HCT116 (cell line): Measurements from ENCODE around the gene PICALM. TPM values are rescaled to one million over a fixed set of nuclear protein-coding genes. Genes with fewer than 3 reads are reported as not detected.

ENCODE experiments used
- ATAC-seq: fragments of 200-7000 bp; cut with Tn5 transposase; 2 replicates; pipeline ENCODE4 v1.9.1; 2020; ENCODE audit warnings: mild to moderate bottlenecking, moderate library complexity
- BruUV-seq: library from RNA; stranded (reverse); fragments of 400-500 nt; replicated peaks from 2 replicates; lab custom pipeline; 2021; lab: Mats Ljungman, UMichigan
- CTCF ChIA-PET: fragments of 300-600 bp; sonication (Branson Sonifier 250); formaldehyde crosslinking; loops from one replicate; lab custom pipeline; 2021; ENCODE audit warnings: antibody characterized with exemption; lab: Charles Lee
- POLR2A ChIA-PET: fragments of 300-600, 350-600 bp; sonication (Branson Sonifier 250); formaldehyde crosslinking; loops from one replicate; lab custom pipeline; 2021; ENCODE audit warnings: antibody characterized with exemption; lab: Charles Lee
- RAD21 ChIA-PET, 2 experiments: fragments of 300-600 bp; sonication (Branson Sonifier 250); formaldehyde crosslinking; loops; one replicate each; lab custom pipeline; 2023; ENCODE audit warnings: low total read pairs in 2 of 2; ENCODE audit not compliant: uncharacterized antibody in 2 of 2, unreplicated experiment in 2 of 2, low non-redundant PET in 1 of 2; lab: Charles Lee
- DNase-seq: peaks from one replicate; pipeline ENCODE4 v3.0.0-alpha.2; 2010; ENCODE audit warnings: low read depth, low spot score
- H2AFZ ChIP-seq: fragments of 200-600 bp; shearing (Covaris generic), sonication (generic); 2 replicates; pipeline ENCODE4 v1.6.1; 2017; ENCODE audit warnings: low read depth, mixed run types, mixed read lengths, antibody characterized with exemption, low read length; ENCODE audit not compliant: poor library complexity, severe bottlenecking
- H3K27ac ChIP-seq: 2 replicates; pipeline ENCODE4 v1.5.1; 2012; ENCODE audit warnings: low read depth, low read length
- H3K27me3 ChIP-seq: fragments of 200-600 bp; sonication (generic); 2 replicates; pipeline ENCODE4 v1.6.1; 2016; ENCODE audit warnings: mixed run types, low read length, mixed read lengths; ENCODE audit not compliant: insufficient read depth
- H3K36me3 ChIP-seq, 2 experiments: fragments of 200-500 bp in 1 of 2; fragments of 200-600 bp in 1 of 2; sonication (Bioruptor generic) in 1 of 2; sonication (generic) in 1 of 2; 2 replicates each; pipeline versions ENCODE4 v1.5.1 to v1.6.1; 2014 to 2016; ENCODE audit warnings: low read length in 2 of 2, inconsistent platforms in 1 of 2, mixed read lengths in 1 of 2, mixed run types in 1 of 2; ENCODE audit not compliant: insufficient read depth in 2 of 2, control insufficient read depth in 1 of 2
- H3K4me1 ChIP-seq, 2 experiments: fragments of 200-600 bp in 1 of 2; sonication (generic) in 1 of 2; 2 replicates each; pipeline versions ENCODE4 v1.5.1 to v1.6.1; 2012 to 2017; ENCODE audit warnings: low read length in 2 of 2, inconsistent platforms in 1 of 2, mild to moderate bottlenecking in 1 of 2, mixed read lengths in 1 of 2, mixed run types in 1 of 2, moderate library complexity in 1 of 2; ENCODE audit not compliant: insufficient read depth in 2 of 2, control insufficient read depth in 1 of 2
- H3K4me2 ChIP-seq: fragments of 200-600 bp; sonication (generic); 2 replicates; pipeline ENCODE4 v1.6.1; 2017; ENCODE audit warnings: mixed run types, low read length, mixed read lengths
- H3K4me3 ChIP-seq, 2 experiments: fragments of 200-600 bp in 1 of 2; sonication (generic) in 1 of 2; replicated peaks in 1 of 2; 2 replicates each; pipeline ENCODE4 v1.5.1; 2011 to 2016; ENCODE audit warnings: low read length in 2 of 2, control low read depth in 1 of 2, low read depth in 1 of 2, mild to moderate bottlenecking in 1 of 2, mixed read lengths in 1 of 2, mixed run types in 1 of 2
- H3K79me2 ChIP-seq: fragments of 200-600 bp; sonication (generic); 2 replicates; pipeline ENCODE4 v1.6.1; 2017; ENCODE audit warnings: mild to moderate bottlenecking, mixed run types, low read length, moderate library complexity, mixed read lengths; ENCODE audit not compliant: insufficient read depth
- H3K9ac ChIP-seq: fragments of 200-600 bp; sonication (generic); 2 replicates; pipeline ENCODE4 v1.6.1; 2016; ENCODE audit warnings: low read length, mixed read lengths
- H3K9me2 ChIP-seq: fragments of 200-600 bp; sonication (generic), shearing (Covaris generic); 2 replicates; pipeline ENCODE4 v1.6.1; 2017; ENCODE audit warnings: mixed run types, mild to moderate bottlenecking, moderate library complexity; ENCODE audit not compliant: insufficient read depth
- H3K9me3 ChIP-seq, 2 experiments: fragments of 200-500 bp in 1 of 2; fragments of 200-600 bp in 1 of 2; sonication (Bioruptor generic) in 1 of 2; sonication (generic) in 1 of 2; 2 replicates each; pipeline ENCODE4 v1.6.1; 2014 to 2017; ENCODE audit warnings: low read length in 2 of 2, mixed read lengths in 2 of 2, inconsistent platforms in 1 of 2, low read depth in 1 of 2, mild to moderate bottlenecking in 1 of 2, mixed run types in 1 of 2, moderate library complexity in 1 of 2; ENCODE audit not compliant: control insufficient read depth in 1 of 2, insufficient read depth in 1 of 2
- H4K20me1 ChIP-seq: fragments of 200-600 bp; sonication (generic), shearing (Covaris generic); 2 replicates; pipeline ENCODE4 v1.6.1; 2017; ENCODE audit warnings: mixed run types, mild to moderate bottlenecking, moderate library complexity; ENCODE audit not compliant: insufficient read depth
- ATF3 ChIP-seq: IDR thresholded peaks from 2 replicates; pipeline ENCODE4 v1.6.1; 2012
- CBX3 ChIP-seq: IDR thresholded peaks from 2 replicates; pipeline ENCODE4 v1.6.1; 2012; ENCODE audit warnings: low read depth
- CEBPB ChIP-seq: IDR thresholded peaks from 2 replicates; pipeline ENCODE4 v1.6.1; 2012; ENCODE audit warnings: low read depth
- CTCF ChIP-seq, 3 experiments: fragments of 200-600 bp in 1 of 3; sonication (generic) in 1 of 3; IDR thresholded peaks in 2 of 3; conservative IDR thresholded peaks in 1 of 3; 2 replicates each; pipeline ENCODE4 v1.5.1; 2012 to 2017; ENCODE audit warnings: low read depth in 2 of 3, low read length in 2 of 3, antibody characterized with exemption in 1 of 3, borderline replicate concordance in 1 of 3, control low read depth in 1 of 3, mild to moderate bottlenecking in 1 of 3, mixed read lengths in 1 of 3, mixed run types in 1 of 3, moderate library complexity in 1 of 3; ENCODE audit not compliant: insufficient read depth in 1 of 3
- EGR1 ChIP-seq: IDR thresholded peaks from 2 replicates; pipeline ENCODE4 v1.6.1; 2012; ENCODE audit warnings: low read depth
- ELF1 ChIP-seq: IDR thresholded peaks from 2 replicates; pipeline ENCODE4 v1.6.1; 2012; ENCODE audit warnings: low read depth, borderline replicate concordance
- EZH2phosphoT487 ChIP-seq: fragments of 200-600 bp; IDR thresholded peaks from 2 replicates; pipeline ENCODE4 v1.6.1; 2018; ENCODE audit warnings: antibody characterized with exemption, borderline replicate concordance
- JUND ChIP-seq: IDR thresholded peaks from 2 replicates; pipeline ENCODE4 v1.6.1; 2012
- MAX ChIP-seq: IDR thresholded peaks from 2 replicates; pipeline ENCODE4 v1.6.1; 2012
- RAD21 ChIP-seq: IDR thresholded peaks from 2 replicates; pipeline ENCODE4 v1.6.1; 2012; ENCODE audit warnings: low read depth, mild to moderate bottlenecking
- REST ChIP-seq: IDR thresholded peaks from 2 replicates; pipeline ENCODE4 v1.6.1; 2012; ENCODE audit warnings: low read depth
- SIN3A ChIP-seq: IDR thresholded peaks from 2 replicates; pipeline ENCODE4 v1.6.1; 2012; ENCODE audit warnings: low read depth
- SP1 ChIP-seq: IDR thresholded peaks from 2 replicates; pipeline ENCODE4 v1.6.1; 2012; ENCODE audit warnings: low read depth
- TCF7L2 ChIP-seq: IDR thresholded peaks from 2 replicates; pipeline ENCODE4 v1.7.0; 2011; ENCODE audit warnings: borderline replicate concordance, inconsistent platforms; ENCODE audit not compliant: insufficient read depth, insufficient read length; ENCODE audit errors: extremely low read depth
- YY1 ChIP-seq: IDR thresholded peaks from 2 replicates; pipeline ENCODE4 v1.6.1; 2011; ENCODE audit warnings: low read length, low read depth, moderate library complexity, mild to moderate bottlenecking; ENCODE audit not compliant: insufficient replicate concordance; ENCODE audit errors: extremely low read depth
- ZBTB33 ChIP-seq: IDR thresholded peaks from 2 replicates; pipeline ENCODE4 v1.6.1; 2011; ENCODE audit warnings: mild to moderate bottlenecking, low read length, moderate library complexity; ENCODE audit not compliant: insufficient replicate concordance; ENCODE audit errors: extremely low read depth
- intact Hi-C: fragments of 100-400 bp; cut with micrococcal nuclease; formaldehyde crosslinking; loops from 2 replicates; pipeline ENCODE4 v1.10.0; 2022
- total RNA-seq: library from RNA; stranded (reverse); gene quantifications from one replicate; pipeline ENCODE4 v1.2.1, GENCODE V29; 2021; ENCODE audit not compliant: unreplicated experiment

Gene PICALM
- total RNA-seq, 1 experiment from 2014 or later, result 90.6 TPM

GRCh38 chr11:86058360-86058759, 10.5 kb downstream of the PICALM start:
- RAD21 ChIA-PET, result no interaction called here
- BruUV-seq, result no TSS peak
- no peak overlapping the region for H3K4me3 ChIP-seq
- H3K27ac ChIP-seq, result no peak overlapping the region
- no peak for ATAC-seq
- H3K36me3 ChIP-seq, result no peaks in the 10 kb centered on the region
- no peak overlapping the region for H2AFZ ChIP-seq
- H3K4me2 ChIP-seq, result no peak overlapping the region
- no peaks in the 10 kb centered on the region for H3K4me1 ChIP-seq
- H3K79me2 ChIP-seq, result peaks cover 99% of the 10 kb centered on the region
- peaks cover 24% of the 10 kb centered on the region for H4K20me1 ChIP-seq
- H3K27me3 ChIP-seq, result no peaks in the 10 kb centered on the region
- no peaks in the 10 kb centered on the region for H3K9me2 ChIP-seq
- intact Hi-C loops, result no loop called here
- no peak for TF ChIP-seq JUND
- no peak for TF ChIP-seq MAX
- no peak for TF ChIP-seq ELF1
- no peak for TF ChIP-seq EZH2phosphoT487
- no peak for TF ChIP-seq CBX3
- no peak for TF ChIP-seq RAD21
- no peak for TF ChIP-seq TCF7L2
- no peak for TF ChIP-seq YY1
- no peak for TF ChIP-seq REST
- TF ChIP-seq CEBPB, result no peak
- no peak for TF ChIP-seq SIN3A
- TF ChIP-seq ZBTB33, result no peak
- no peak for TF ChIP-seq ATF3
- no peak for TF ChIP-seq EGR1
- no peak for TF ChIP-seq SP1
- TF ChIP-seq CTCF (IDR thresholded peaks at IDR 0.05 in 2 of 3, conservative IDR thresholded peaks at IDR 0.05 in 1 of 3; ENCODE audit: borderline replicate concordance in 1 of 3, insufficient read depth in 1 of 3, low read depth in 2 of 3, low read length in 2 of 3), result no peak
- CTCF ChIA-PET, result interaction anchor here (1.5 kb wide), 1 partner anchor 16 kb away, joined by 5 read pairs; no protein-coding TSS in a partner anchor
- H3K9me3 ChIP-seq, result no peaks in the 10 kb centered on the region
- no peak overlapping the region for H3K9ac ChIP-seq
- POLR2A ChIA-PET, result no interaction called here
- no peak for DNase-seq
